Measurements from ENCODE around the gene MAP2. TPM values are rescaled to one million over a fixed set of nuclear protein-coding genes. Genes with fewer than 3 reads are reported as not detected.

The MAP2 gene
- total RNA-seq, 1 experiment from 2014 or later = 7.4 TPM

GRCh38 chr2:209560911-209561310, 137.1 kb downstream of the MAP2 start:
- ChIA-PET CTCF (no interaction called here), RAD21 (ENCODE audit: low non-redundant PET in 1 of 2, low total read pairs in 2 of 2, uncharacterized antibody in 2 of 2, unreplicated experiment in 2 of 2) (no interaction called here), POLR2A (no interaction called here)
- Histone ChIP-seq H3K4me2 (ENCODE audit: low read length) (no peak overlapping the region), H3K9ac (ENCODE audit: low read length) (no peak overlapping the region), H3K79me2 (ENCODE audit: insufficient read depth, low read length) (no peaks in the 10 kb centered on the region), H3K9me3 (ENCODE audit: control insufficient read depth in 1 of 2, insufficient read depth in 1 of 2, low read depth in 1 of 2, low read length in 2 of 2) (no peaks in the 10 kb centered on the region), H3K36me3 (ENCODE audit: control insufficient read depth in 1 of 2, insufficient read depth in 2 of 2, low read length in 2 of 2) (no peaks in the 10 kb centered on the region), H3K27me3 (ENCODE audit: insufficient read depth, low read length) (no peaks in the 10 kb centered on the region), H3K9me2 (ENCODE audit: insufficient read depth) (no peaks in the 10 kb centered on the region), H2AFZ (ENCODE audit: low read depth, low read length, poor library complexity, severe bottlenecking) (no peak overlapping the region), H3K27ac (ENCODE audit: low read depth, low read length) (no peak overlapping the region), H4K20me1 (ENCODE audit: insufficient read depth) (no peaks in the 10 kb centered on the region), H3K4me3 (replicated peaks in 1 of 2; ENCODE audit: low read depth in 1 of 2, low read length in 2 of 2) (no peak overlapping the region), H3K4me1 (ENCODE audit: control insufficient read depth in 1 of 2, insufficient read depth in 2 of 2, low read length in 2 of 2) (no peaks in the 10 kb centered on the region)
- no peak for DNase-seq (ENCODE audit: low read depth, low spot score)
- no TSS peak for BruUV-seq (replicated peaks)
- intact Hi-C loops (cut with micrococcal nuclease) = no loop called here
- no peak for ATAC-seq
- TF ChIP-seq JUND (IDR thresholded peaks at IDR 0.05) (no peak), RAD21 (IDR thresholded peaks at IDR 0.05; ENCODE audit: low read depth) (no peak), ZFX (IDR thresholded peaks at IDR 0.05) (no peak), TCF7L2 (IDR thresholded peaks at IDR 0.05; ENCODE audit: borderline replicate concordance, extremely low read depth, insufficient read depth, insufficient read length) (no peak), ZNF274 (IDR thresholded peaks at IDR 0.05; ENCODE audit: low read depth, low read length) (no peak), EGR1 (IDR thresholded peaks at IDR 0.05; ENCODE audit: low read depth) (no peak), POLR2AphosphoS5 (IDR thresholded peaks at IDR 0.05; ENCODE audit: low read depth, low read length) (no peak), POLR2A (IDR thresholded peaks at IDR 0.05; ENCODE audit: borderline replicate concordance, extremely low read depth, insufficient read depth, insufficient read length) (no peak), SP1 (IDR thresholded peaks at IDR 0.05; ENCODE audit: low read depth) (no peak), ZBTB33 (IDR thresholded peaks at IDR 0.05; ENCODE audit: extremely low read depth, insufficient replicate concordance, low read length) (no peak)
- TF ChIP-seq, protein P1, sequence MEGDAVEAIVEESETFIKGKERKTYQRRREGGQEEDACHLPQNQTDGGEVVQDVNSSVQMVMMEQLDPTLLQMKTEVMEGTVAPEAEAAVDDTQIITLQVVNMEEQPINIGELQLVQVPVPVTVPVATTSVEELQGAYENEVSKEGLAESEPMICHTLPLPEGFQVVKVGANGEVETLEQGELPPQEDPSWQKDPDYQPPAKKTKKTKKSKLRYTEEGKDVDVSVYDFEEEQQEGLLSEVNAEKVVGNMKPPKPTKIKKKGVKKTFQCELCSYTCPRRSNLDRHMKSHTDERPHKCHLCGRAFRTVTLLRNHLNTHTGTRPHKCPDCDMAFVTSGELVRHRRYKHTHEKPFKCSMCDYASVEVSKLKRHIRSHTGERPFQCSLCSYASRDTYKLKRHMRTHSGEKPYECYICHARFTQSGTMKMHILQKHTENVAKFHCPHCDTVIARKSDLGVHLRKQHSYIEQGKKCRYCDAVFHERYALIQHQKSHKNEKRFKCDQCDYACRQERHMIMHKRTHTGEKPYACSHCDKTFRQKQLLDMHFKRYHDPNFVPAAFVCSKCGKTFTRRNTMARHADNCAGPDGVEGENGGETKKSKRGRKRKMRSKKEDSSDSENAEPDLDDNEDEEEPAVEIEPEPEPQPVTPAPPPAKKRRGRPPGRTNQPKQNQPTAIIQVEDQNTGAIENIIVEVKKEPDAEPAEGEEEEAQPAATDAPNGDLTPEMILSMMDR (IDR thresholded peaks at IDR 0.05 in 2 of 3, conservative IDR thresholded peaks at IDR 0.05 in 1 of 3; ENCODE audit: borderline replicate concordance in 1 of 3, insufficient read depth in 1 of 3, low read depth in 2 of 3, low read length in 2 of 3) = no peak
